ENCODE data around the gene TMEM86A.
"Not testable (repeated sequence)": the region's sequence is repeated elsewhere in the genome, so short reads cannot be mapped to it uniquely, and the experiment has no call there.

TMEM86A gene

GRCh38 chr11:18698341-18699268 is at the start of gene TMEM86A:
TSS of gene TMEM86A (plus strand) at chr11:18698779. CDS start at chr11:18698887, 108 bp downstream.
- no peak for FAIRE-seq

GRCh38 chr11:18650353-18650752 is 48.2 kb upstream of the TMEM86A start:
- no peak for FAIRE-seq

- FAIRE-seq: no peak
Measured at GRCh38 chr11:18650859-18651557, 47.6 kb upstream of the TMEM86A start.

GRCh38 chr11:18657673-18658072 is 40.9 kb upstream of the TMEM86A start:
- FAIRE-seq: no peak

- not testable (repeated sequence) for FAIRE-seq
Measured at GRCh38 chr11:18665353-18665872, 33.2 kb upstream of the TMEM86A start.

GRCh38 chr11:18668131-18668530 is 30.4 kb upstream of the TMEM86A start:
- FAIRE-seq: no peak

GRCh38 chr11:18669219-18669596 is 29.4 kb upstream of the TMEM86A start:
- FAIRE-seq: no peak

- FAIRE-seq: no peak
Measured at GRCh38 chr11:18669711-18670110, 28.9 kb upstream of the TMEM86A start.

- no peak for FAIRE-seq
Measured at GRCh38 chr11:18671246-18671645, 27.3 kb upstream of the TMEM86A start.

- FAIRE-seq: not testable (repeated sequence)
Measured at GRCh38 chr11:18672209-18672608, 26.4 kb upstream of the TMEM86A start.

GRCh38 chr11:18676803-18677202 is 21.8 kb upstream of the TMEM86A start:
- no peak for FAIRE-seq

- FAIRE-seq: no peak
Measured at GRCh38 chr11:18677560-18677959, 21.0 kb upstream of the TMEM86A start.

- FAIRE-seq: not testable (repeated sequence)
Measured at GRCh38 chr11:18681949-18682348, 16.6 kb upstream of the TMEM86A start.

- no peak for FAIRE-seq
Measured at GRCh38 chr11:18682466-18682865, 16.1 kb upstream of the TMEM86A start.

- no peak for FAIRE-seq
Measured at GRCh38 chr11:18684267-18684666, 14.3 kb upstream of the TMEM86A start.

- not testable (repeated sequence) for FAIRE-seq
Measured at GRCh38 chr11:18691467-18692140, 7.0 kb upstream of the TMEM86A start.

- FAIRE-seq: no peak
Measured at GRCh38 chr11:18692941-18693760, 5.4 kb upstream of the TMEM86A start.

- no peak for FAIRE-seq
Measured at GRCh38 chr11:18696638-18697225, 1.8 kb upstream of the TMEM86A start.

- no peak for FAIRE-seq
Measured at GRCh38 chr11:18697576-18697975, 1.0 kb upstream of the TMEM86A start.

GRCh38 chr11:18699269-18699596 is 654 bp downstream of the TMEM86A start:
- no peak for FAIRE-seq

GRCh38 chr11:18699848-18700261 is 1.3 kb downstream of the TMEM86A start:
- no peak for FAIRE-seq

- no peak for FAIRE-seq
Measured at GRCh38 chr11:18700375-18700774, 1.8 kb downstream of the TMEM86A start.
